Mucosa of rectum (tissue), 2 donors: ENCODE results near the gene IKZF2.

Experiments used
- H3K27ac ChIP-seq, 2 donors: one replicate each; pipeline ENCODE4 v1.7.0; 2013; ENCODE audit warnings: inconsistent platforms in 2 of 2, low read depth in 2 of 2, low read length in 2 of 2
- H3K27me3 ChIP-seq, 2 donors: one replicate each; pipeline ENCODE4 v1.7.0; 2013; ENCODE audit warnings: low read length in 2 of 2; ENCODE audit not compliant: control insufficient read depth in 2 of 2, insufficient read depth in 2 of 2
- H3K36me3 ChIP-seq, 2 donors: one replicate each; pipeline ENCODE4 v1.7.0; 2013; ENCODE audit warnings: low read length in 2 of 2; ENCODE audit not compliant: control insufficient read depth in 2 of 2, insufficient read depth in 2 of 2
- H3K4me1 ChIP-seq, 2 donors: one replicate each; pipeline ENCODE4 v1.7.0; 2013; ENCODE audit warnings: low read length in 2 of 2, mild to moderate bottlenecking in 1 of 2; ENCODE audit not compliant: control insufficient read depth in 2 of 2, insufficient read depth in 2 of 2
- H3K4me3 ChIP-seq, 2 donors: one replicate each; pipeline ENCODE4 v1.7.0; 2013; ENCODE audit warnings: low read length in 2 of 2
- H3K9ac ChIP-seq, 2 donors: one replicate each; pipeline ENCODE4 v1.7.0; 2013; ENCODE audit warnings: low read length in 2 of 2, low read depth in 1 of 2, mild to moderate bottlenecking in 1 of 2
- H3K9me3 ChIP-seq, 2 donors: one replicate each; pipeline ENCODE4 v1.7.0; 2013; ENCODE audit warnings: low read length in 2 of 2; ENCODE audit not compliant: control insufficient read depth in 2 of 2
- donor health status: healthy.
- donor health status: Normal muscosa, but diverticular disease.

Gene IKZF2

DNA sequence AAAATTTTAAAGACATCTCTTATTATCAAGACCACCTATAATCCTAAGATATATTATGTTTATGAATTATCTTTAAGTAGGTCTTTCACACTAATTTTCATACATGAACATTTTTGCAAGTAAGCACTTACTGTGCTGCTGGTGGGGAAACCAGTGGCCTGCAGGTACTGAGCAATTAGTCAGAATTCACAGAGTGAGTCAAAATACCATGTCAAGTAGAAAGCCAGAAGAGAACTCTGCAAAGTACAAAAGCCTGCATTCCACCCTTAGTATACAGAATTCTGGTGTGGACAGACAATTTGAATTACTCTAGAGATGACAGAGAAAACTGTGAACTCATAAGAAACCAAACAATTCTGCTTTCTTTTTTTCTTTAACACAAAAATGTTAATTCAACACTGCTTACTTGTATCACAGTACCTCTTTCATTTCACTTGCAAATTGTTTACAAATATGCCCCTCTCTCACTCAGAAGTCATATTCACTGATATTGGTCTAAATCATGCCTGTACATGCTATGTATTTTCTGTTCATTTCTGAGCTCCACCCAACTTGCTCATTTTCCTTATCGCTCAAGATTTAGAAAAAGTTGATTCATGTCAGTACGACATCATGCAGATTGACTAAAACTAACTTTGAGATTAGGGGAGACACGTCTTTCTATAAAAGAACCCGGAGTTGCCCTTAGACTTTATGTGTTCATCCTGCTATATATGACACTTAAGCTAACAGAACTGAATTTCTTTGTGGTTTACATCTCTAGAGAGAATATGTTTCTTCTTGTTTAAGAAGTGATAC is 182.9 kb downstream of the IKZF2 start:
- H3K4me3 ChIP-seq = no peak overlapping the region
- H3K9me3 ChIP-seq = no peaks in the 10 kb centered on the region
- no peaks in the 10 kb centered on the region for H3K36me3 ChIP-seq
- no peak overlapping the region for H3K27ac ChIP-seq
- H3K9ac ChIP-seq = no peak overlapping the region
- no peaks in the 10 kb centered on the region for H3K4me1 ChIP-seq
- no peaks in the 10 kb centered on the region for H3K27me3 ChIP-seq

GRCh38 chr2:212966884-212967283 is 184.5 kb downstream of the IKZF2 start:
- no peaks in the 10 kb centered on the region for H3K9me3 ChIP-seq
- H3K27ac ChIP-seq = no peak overlapping the region
- no peaks in the 10 kb centered on the region for H3K36me3 ChIP-seq
- H3K4me3 ChIP-seq = no peak overlapping the region
- H3K9ac ChIP-seq = no peak overlapping the region
- no peaks in the 10 kb centered on the region for H3K4me1 ChIP-seq
- H3K27me3 ChIP-seq = no peaks in the 10 kb centered on the region

GRCh38 chr2:212962691-212963090 is 188.7 kb downstream of the IKZF2 start:
- Histone ChIP-seq H3K4me1 (no peaks in the 10 kb centered on the region), H3K36me3 (no peaks in the 10 kb centered on the region), H3K27me3 (no peaks in the 10 kb centered on the region), H3K27ac (no peak overlapping the region), H3K9me3 (no peaks in the 10 kb centered on the region), H3K4me3 (no peak overlapping the region), H3K9ac (no peak overlapping the region)

DNA sequence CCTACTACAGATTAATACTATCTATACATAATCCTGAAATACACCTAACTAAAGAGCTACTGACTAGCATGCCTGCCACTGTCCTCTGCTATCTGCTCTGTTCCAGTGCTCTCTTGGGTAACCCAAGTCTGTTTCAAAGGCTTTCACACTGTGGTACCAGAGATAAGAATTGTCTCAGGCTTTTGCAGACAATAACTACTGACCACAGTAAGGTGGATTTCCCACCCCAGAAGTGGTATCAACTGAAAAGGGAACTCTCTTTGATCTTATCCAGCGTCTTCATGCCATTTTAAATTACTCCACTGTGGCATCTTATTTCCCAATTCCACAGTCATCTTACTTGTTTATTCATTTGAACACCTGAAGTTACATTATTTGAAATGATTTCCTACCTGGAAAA is 190.2 kb downstream of the IKZF2 start:
- H3K36me3 ChIP-seq = no peaks in the 10 kb centered on the region
- no peaks in the 10 kb centered on the region for H3K4me1 ChIP-seq
- no peak overlapping the region for H3K27ac ChIP-seq
- H3K4me3 ChIP-seq = no peak overlapping the region
- no peaks in the 10 kb centered on the region for H3K9me3 ChIP-seq
- no peaks in the 10 kb centered on the region for H3K27me3 ChIP-seq
- H3K9ac ChIP-seq = no peak overlapping the region

GRCh38 chr2:212960336-212960735 is 191.1 kb downstream of the IKZF2 start:
- Histone ChIP-seq H3K9ac (no peak overlapping the region), H3K9me3 (no peaks in the 10 kb centered on the region), H3K27me3 (no peaks in the 10 kb centered on the region), H3K27ac (no peak overlapping the region), H3K4me1 (no peaks in the 10 kb centered on the region), H3K4me3 (no peak overlapping the region), H3K36me3 (no peaks in the 10 kb centered on the region)

DNA sequence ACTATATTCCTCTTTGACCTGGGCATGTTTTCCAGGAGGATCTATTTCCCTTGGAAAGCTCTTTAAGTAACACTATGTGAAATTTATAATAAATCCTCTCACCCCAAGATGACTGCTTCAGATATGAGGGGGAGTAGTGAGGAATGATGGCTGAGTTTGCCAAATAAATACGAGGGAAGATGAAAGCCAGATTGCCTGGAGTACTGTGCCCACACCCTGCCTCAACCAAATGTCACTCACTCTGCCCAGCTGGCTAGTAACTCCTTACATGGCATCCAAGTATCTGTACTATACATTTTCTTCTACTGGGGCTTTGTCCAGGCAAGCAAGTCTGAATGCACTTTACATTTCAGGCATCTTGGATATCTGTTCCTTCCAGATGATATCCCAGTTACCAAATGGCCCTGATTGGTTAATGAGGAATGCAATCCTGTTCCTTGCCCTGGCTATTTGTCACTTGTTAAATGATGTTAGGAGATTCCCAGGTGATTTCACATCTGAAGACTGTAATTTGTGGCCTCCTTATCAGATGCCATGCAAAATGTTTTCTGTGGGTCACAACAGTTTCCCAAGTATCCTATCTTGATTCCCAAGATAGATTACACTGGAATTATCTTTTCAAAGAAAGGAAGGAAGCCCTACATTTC is 191.8 kb downstream of the IKZF2 start:
- Histone ChIP-seq H3K9me3 (no peaks in the 10 kb centered on the region), H3K27ac (peak overlapping the region in 1 of 2 donors; percentile 21), H3K4me3 (no peak overlapping the region), H3K36me3 (no peaks in the 10 kb centered on the region), H3K9ac (no peak overlapping the region), H3K4me1 (no peaks in the 10 kb centered on the region), H3K27me3 (no peaks in the 10 kb centered on the region)

DNA sequence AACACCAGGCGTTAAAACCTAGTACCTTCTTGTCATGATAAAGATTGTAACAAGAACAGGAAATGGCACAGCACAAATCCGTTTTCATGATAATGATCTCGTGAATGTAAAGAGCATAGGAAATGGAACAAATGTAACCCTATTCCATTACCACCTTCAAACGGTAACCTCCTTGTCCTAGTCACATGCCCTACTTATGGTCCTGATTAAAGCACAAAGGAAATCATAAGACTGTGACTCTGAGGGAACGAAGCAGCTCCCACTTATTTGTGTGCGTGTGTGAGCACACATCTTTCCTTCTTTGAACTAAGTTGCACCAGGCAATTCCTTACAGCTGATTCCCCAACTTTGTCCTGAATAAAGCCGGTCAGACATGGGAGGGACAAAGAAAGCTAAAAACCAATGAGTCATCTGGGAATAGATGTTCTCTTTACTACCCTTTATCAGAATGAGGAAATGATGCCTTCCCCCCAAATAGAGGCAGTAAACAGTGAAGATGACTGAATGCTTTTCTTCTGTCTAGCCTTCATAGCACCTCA is 192.6 kb downstream of the IKZF2 start:
- Histone ChIP-seq H3K36me3 (no peaks in the 10 kb centered on the region), H3K27me3 (no peaks in the 10 kb centered on the region)

DNA sequence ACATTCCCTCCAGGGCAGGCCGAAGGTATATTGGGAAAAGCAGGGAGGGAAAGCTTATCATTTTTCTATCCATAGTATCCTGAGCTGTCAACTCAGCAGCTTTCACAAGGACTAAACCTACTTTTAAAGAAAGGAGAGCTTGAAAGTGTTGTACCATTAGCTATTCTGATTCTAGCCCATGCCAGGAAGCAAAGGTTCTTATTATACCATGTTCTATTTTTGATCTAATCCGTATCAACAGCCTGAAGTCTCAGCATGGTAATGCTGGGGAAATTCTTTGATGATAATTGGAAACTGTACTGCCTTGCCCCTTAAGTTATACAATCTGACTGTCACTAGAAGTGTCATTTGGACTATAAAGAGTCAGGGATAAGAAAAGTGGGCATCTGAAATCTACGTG is 193.3 kb downstream of the IKZF2 start:
- H3K27me3 ChIP-seq = no peaks in the 10 kb centered on the region
- H3K9me3 ChIP-seq = no peaks in the 10 kb centered on the region
- no peak overlapping the region for H3K9ac ChIP-seq
- no peak overlapping the region for H3K4me3 ChIP-seq
- no peaks in the 10 kb centered on the region for H3K4me1 ChIP-seq
- H3K36me3 ChIP-seq = no peaks in the 10 kb centered on the region
- H3K27ac ChIP-seq = no peak overlapping the region

More for the DNA sequence above, 192.6 kb downstream of the IKZF2 start:
- no peak overlapping the region for H3K4me3 ChIP-seq
- H3K9me3 ChIP-seq = no peaks in the 10 kb centered on the region
- H3K27ac ChIP-seq = peak overlapping the region in 1 of 2 donors; percentile 21
- no peak overlapping the region for H3K9ac ChIP-seq
- no peaks in the 10 kb centered on the region for H3K4me1 ChIP-seq

GRCh38 chr2:212957624-212958023 is 193.8 kb downstream of the IKZF2 start:
- Histone ChIP-seq H3K36me3 (no peaks in the 10 kb centered on the region), H3K27ac (no peak overlapping the region), H3K4me1 (no peaks in the 10 kb centered on the region), H3K9me3 (no peaks in the 10 kb centered on the region), H3K4me3 (no peak overlapping the region), H3K9ac (no peak overlapping the region), H3K27me3 (no peaks in the 10 kb centered on the region)
